Esophagus (tissue), 2 donors: Measurements from ENCODE around the gene GNPTAB. TPM values are rescaled to one million over a fixed set of nuclear protein-coding genes. Genes with fewer than 3 reads are reported as not detected.
"Not testable (repeated sequence)": the region's sequence is repeated elsewhere in the genome, so short reads cannot be mapped to it uniquely, and the experiment has no call there.

Source experiments
- H3K27ac ChIP-seq, 2 donors: one replicate each; pipeline ENCODE4 v1.5.1; 2013; ENCODE audit warnings: low read depth in 2 of 2, mild to moderate bottlenecking in 2 of 2, inconsistent platforms in 1 of 2, low read length in 1 of 2, moderate library complexity in 1 of 2
- H3K27me3 ChIP-seq, 2 donors: one replicate each; pipeline ENCODE4 v1.6.1; 2013; ENCODE audit warnings: low read length in 2 of 2, control low read depth in 1 of 2, mild to moderate bottlenecking in 1 of 2; ENCODE audit not compliant: insufficient read depth in 2 of 2, control insufficient read depth in 1 of 2
- H3K36me3 ChIP-seq, 2 donors: one replicate each; pipeline ENCODE4 v1.6.1; 2013; ENCODE audit warnings: low read length in 1 of 2; ENCODE audit not compliant: control insufficient read depth in 2 of 2, insufficient read depth in 2 of 2
- H3K4me1 ChIP-seq, 2 donors: one replicate each; pipeline ENCODE4 v1.6.1; 2013; ENCODE audit warnings: low read length in 1 of 2; ENCODE audit not compliant: control insufficient read depth in 2 of 2, insufficient read depth in 2 of 2
- H3K4me3 ChIP-seq, 2 donors: one replicate each; pipeline ENCODE4 v1.5.1; 2013; ENCODE audit warnings: low read length in 2 of 2, mild to moderate bottlenecking in 2 of 2, low read depth in 1 of 2, moderate library complexity in 1 of 2
- H3K9me3 ChIP-seq, 2 donors: one replicate each; pipeline ENCODE4 v1.6.1; 2013; ENCODE audit warnings: mild to moderate bottlenecking in 2 of 2, low read depth in 1 of 2, low read length in 1 of 2, moderate library complexity in 1 of 2; ENCODE audit not compliant: control insufficient read depth in 2 of 2, insufficient read depth in 1 of 2
- WGBS, 2 donors: extraction: QIAGEN DNeasy Blood & Tissue Kit; methylation state at CpG; one replicate each; pipeline ENCODE4 v1.1.7; 2013; 5-methylcytosine and 5-hydroxymethylcytosine counted together
- polyA plus RNA-seq, 2 donors: library from polyadenylated mRNA; stranded (reverse); fragments of 200-250 nt; gene quantifications; one replicate each; pipeline ENCODE4 v1.2.3, GENCODE V29; 2013
- donor health status: healthy with polysubstance abuse.
- donor health status: Bipolar disorder and iron deficiency.

GNPTAB gene
- polyA plus RNA-seq, 2 donors: 9.7 to 11.3 TPM

DNA sequence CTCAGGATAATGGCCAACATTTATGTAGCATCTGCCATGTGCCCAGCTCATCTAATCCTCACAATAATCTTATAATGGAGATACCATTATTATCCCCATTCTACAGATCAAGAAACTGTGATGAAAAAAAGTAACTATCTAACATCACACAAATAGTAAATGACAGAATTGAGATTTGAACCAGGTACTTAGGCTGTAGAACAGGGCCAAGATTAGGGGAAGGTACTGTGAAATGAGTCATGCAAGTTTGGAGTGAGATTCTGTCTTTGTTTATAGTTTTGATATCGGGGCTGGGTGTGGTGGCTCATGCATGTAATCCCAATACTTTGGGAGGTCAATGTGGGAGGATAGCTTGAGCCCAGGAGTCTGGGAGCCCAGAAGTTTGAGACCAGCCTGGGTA is 1.3 kb upstream of the GNPTAB start:
- Histone ChIP-seq H3K4me3 (no peak overlapping the region), H3K4me1 (peaks cover 0 to 2% of the 10 kb centered on the region in 2 donors), H3K27me3 (no peaks in the 10 kb centered on the region), H3K27ac (no peak overlapping the region), H3K36me3 (no peaks in the 10 kb centered on the region), H3K9me3 (no peaks in the 10 kb centered on the region)
- WGBS, 2 donors: 29 to 50% methylated on average over 1 of the region's 1 CpG

DNA sequence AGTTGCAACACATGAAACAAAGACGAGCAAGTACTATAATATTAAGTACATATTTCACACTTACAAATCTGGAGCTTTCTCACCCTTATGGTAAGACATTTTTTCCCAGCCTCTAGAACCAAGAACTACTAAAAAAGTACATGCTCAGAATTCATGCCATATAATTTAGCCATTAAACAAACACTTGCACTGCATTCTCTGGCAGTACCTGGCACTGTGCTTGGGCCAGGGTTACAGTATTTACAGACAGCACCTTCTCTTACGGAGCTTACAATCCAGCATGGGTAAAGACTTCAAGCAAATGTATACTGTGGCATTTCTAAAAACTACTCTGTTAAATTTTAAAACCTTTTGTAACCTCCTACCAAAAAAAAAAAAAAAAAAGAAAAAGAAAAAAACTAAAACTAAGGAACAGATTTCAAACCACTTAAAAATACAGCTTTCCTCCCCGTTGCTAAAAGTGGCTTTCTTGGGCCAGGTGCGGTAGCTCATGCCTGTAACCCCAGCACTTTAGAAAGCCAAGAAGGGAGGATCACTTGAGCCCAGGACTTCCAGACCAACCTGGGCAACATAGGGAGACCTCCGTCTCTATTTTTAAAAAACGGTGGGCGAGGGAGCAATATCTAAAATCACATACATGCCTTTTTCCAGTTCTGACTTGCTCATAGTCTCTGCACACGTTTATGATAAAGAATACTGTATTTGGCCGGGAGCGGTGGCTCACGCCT is 956 bp downstream of the GNPTAB start:
- no peaks in the 10 kb centered on the region for H3K27me3 ChIP-seq
- H3K9me3 ChIP-seq: no peaks in the 10 kb centered on the region
- peak overlapping the region; percentile 86 to 92 for H3K4me3 ChIP-seq
- H3K4me1 ChIP-seq: peaks cover 0 to 4% of the 10 kb centered on the region in 2 donors
- peak overlapping the region; percentile 77 to 89 for H3K27ac ChIP-seq
- WGBS, 2 donors: 6 to 8% methylated on average over 11 of the region's 11 CpGs
- H3K36me3 ChIP-seq: no peaks in the 10 kb centered on the region

DNA sequence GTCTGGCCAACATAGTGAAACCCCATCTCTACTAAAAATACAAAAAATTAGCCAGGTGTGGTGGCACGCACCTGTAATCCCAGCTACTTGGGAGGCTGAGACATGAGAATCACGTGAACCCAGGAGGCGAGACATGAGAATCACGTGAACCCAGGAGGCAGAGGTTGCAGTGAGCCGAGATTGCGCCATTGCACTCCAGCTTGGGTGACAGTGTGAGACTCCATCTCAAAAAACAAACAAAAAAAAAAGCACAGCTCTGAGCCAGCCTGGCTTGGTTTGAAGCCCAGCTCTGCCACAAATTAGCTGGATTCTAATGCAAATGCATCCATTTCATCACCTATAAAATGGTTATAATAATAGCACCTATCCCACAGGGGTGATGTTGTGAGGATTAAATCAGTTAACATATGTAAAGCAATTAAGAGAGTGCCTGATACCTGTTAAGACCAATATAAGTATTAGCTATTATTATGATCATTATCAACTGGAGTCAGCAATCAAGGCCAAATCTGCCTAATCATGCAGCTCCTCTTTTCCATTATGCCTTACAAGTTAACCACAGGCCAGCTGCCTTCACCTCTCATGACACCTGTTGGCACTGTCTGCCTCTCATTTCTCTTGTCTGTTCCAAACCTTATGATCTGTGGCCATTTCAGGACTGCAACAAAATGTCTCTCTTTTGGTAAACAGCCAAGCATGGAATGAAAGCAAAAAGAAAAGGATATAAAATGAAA is 2.1 kb downstream of the GNPTAB start:
- no peaks in the 10 kb centered on the region for H3K36me3 ChIP-seq
- H3K27ac ChIP-seq: peak overlapping the region in 1 of 2 donors; percentile 63
- H3K9me3 ChIP-seq: no peaks in the 10 kb centered on the region
- H3K4me1 ChIP-seq: peaks cover 3 to 8% of the 10 kb centered on the region in 2 donors
- H3K4me3 ChIP-seq: no peak overlapping the region
- no peaks in the 10 kb centered on the region for H3K27me3 ChIP-seq
- WGBS, 2 donors: 94 to 96% methylated on average over 6 of the region's 6 CpGs

DNA sequence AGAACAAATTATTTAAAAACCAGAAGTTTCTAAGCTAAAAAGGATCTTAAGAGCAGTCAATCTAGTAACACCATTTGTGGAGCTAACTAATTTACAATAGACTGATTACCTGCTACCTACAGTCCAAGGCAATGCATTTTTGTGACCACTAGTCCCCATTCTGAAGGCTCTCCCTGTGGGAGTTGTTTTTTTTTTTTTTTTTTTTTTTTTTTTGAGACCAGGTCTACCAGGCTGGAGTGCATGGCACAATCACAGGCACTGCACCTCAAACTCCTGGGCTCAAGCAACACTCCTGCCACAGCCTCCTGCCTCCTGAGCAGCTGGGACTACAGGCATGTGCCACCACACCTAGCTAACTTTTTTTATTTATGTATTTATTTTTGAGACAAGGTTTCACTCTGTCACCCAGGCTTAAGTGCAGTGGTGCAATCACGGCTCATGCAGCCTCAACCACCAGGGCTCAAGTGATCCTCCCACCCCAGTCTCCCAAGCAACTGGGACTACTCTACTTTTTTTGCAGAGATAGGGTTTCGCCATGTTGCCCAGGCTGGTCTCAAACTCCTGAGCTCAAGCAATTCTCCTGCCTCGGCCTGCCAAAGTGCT is 3.9 kb downstream of the GNPTAB start:
- Histone ChIP-seq H3K27me3 (no peaks in the 10 kb centered on the region), H3K4me3 (no peak overlapping the region), H3K9me3 (no peaks in the 10 kb centered on the region), H3K4me1 (peaks cover 3 to 8% of the 10 kb centered on the region in 2 donors), H3K36me3 (no peaks in the 10 kb centered on the region), H3K27ac (peak overlapping the region in 1 of 2 donors; percentile 33)
- WGBS, 2 donors: 71 to 76% methylated on average over 3 of the region's 3 CpGs

DNA sequence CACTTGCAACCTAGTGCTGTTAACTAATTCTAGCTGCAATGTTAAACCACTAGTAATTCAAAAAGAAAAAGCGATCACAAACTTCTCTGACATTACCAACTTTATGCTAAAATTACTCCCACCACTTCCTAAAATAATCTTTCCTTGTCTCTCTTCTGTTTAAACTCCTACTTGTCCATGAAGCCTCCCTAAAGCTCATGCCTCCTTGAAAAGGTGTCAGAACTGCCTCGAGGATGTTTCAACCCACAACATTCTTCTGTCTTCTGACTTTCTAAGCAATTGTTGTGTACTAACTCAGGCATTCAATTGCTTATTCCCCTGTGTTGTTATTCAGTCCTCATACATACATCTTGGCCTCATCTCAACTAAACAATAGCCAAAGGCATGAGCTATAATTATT is 5.9 kb downstream of the GNPTAB start:
- H3K4me1 ChIP-seq: peaks cover 3 to 8% of the 10 kb centered on the region in 2 donors
- WGBS, 2 donors: 61 to 62% methylated on average over 2 of the region's 2 CpGs

DNA sequence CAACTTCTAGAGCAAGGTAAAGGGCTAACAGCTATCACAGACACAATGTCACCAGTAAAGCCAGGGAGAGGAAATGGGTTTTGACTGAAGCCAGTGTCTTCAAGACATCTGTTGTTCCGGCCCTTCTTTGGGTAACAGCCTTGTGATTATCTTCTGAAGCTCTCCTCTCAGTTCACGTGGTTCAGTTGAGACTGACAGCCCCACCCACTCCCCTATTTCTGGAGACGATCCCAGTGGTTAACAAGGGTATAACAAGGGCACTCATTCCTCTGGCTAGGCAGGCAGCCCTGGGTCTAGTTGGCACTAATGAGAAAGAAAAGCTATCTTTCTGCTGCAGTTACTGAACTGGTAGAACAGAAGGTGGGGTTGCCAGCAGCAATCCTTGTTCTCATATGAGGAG is 6.9 kb downstream of the GNPTAB start:
- H3K4me3 ChIP-seq: no peak overlapping the region
- no peaks in the 10 kb centered on the region for H3K36me3 ChIP-seq
- no peaks in the 10 kb centered on the region for H3K27me3 ChIP-seq
- peak overlapping the region in 1 of 2 donors; percentile 68 for H3K27ac ChIP-seq
- WGBS, 2 donors: 10 to 14% methylated on average over 3 of the region's 3 CpGs
- peaks cover 3 to 8% of the 10 kb centered on the region in 2 donors for H3K4me1 ChIP-seq
- H3K9me3 ChIP-seq: no peaks in the 10 kb centered on the region

More for the DNA sequence above, 5.9 kb downstream of the GNPTAB start:
- no peak overlapping the region for H3K4me3 ChIP-seq
- H3K27me3 ChIP-seq: no peaks in the 10 kb centered on the region
- H3K36me3 ChIP-seq: no peaks in the 10 kb centered on the region
- no peak overlapping the region for H3K27ac ChIP-seq
- H3K9me3 ChIP-seq: no peaks in the 10 kb centered on the region

DNA sequence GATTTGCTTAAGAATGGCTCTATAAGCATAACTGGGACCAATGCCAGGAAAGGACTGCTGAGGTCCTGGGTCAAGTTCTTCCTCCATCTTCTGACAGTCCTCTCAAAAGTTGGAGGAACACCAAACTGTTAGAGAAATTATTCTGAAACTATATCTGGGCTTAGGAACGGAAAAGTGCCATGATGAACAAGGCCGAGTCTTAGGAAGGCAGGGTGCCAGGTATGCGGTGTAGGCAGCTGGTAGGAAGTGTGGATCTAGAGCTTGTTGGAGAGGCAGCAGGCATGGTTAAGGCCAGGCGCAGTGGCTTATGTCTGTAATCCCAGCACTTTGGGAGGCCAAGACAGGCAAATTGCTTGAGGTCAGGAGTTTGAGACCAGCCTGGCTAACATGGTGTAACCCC is 7.7 kb downstream of the GNPTAB start:
- H3K27ac ChIP-seq: no peak overlapping the region
- WGBS, 2 donors: 86 to 91% methylated on average over 4 of the region's 4 CpGs
- H3K4me1 ChIP-seq: peaks cover 3 to 8% of the 10 kb centered on the region in 2 donors
- no peaks in the 10 kb centered on the region for H3K36me3 ChIP-seq
- no peak overlapping the region for H3K4me3 ChIP-seq
- H3K9me3 ChIP-seq: no peaks in the 10 kb centered on the region
- H3K27me3 ChIP-seq: no peaks in the 10 kb centered on the region

DNA sequence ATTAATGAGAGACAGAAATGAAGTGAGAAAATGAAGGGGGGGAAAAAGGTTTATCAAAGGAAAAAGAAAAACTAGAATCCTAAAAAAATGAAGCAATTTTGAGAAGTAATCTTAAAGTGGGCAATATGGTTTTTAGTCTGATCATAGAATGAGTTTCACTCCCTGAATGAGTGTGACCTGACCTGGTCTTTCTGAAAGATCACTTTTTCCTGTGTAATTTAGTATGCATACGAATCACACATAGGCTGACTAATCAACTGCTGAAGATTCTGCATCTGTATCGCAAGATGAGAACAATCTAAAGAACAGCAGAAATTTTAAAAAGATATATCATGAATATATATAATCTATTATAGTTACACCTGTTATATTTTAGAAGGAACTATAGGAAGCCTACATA is 11.3 kb downstream of the GNPTAB start:
- WGBS, 2 donors: 82 to 88% methylated on average over 2 of the region's 2 CpGs
- no peaks in the 10 kb centered on the region for H3K36me3 ChIP-seq
- H3K27me3 ChIP-seq: no peaks in the 10 kb centered on the region
- no peak overlapping the region for H3K4me3 ChIP-seq
- peaks cover 3 to 4% of the 10 kb centered on the region in 2 donors for H3K4me1 ChIP-seq
- no peak overlapping the region for H3K27ac ChIP-seq
- no peaks in the 10 kb centered on the region for H3K9me3 ChIP-seq

DNA sequence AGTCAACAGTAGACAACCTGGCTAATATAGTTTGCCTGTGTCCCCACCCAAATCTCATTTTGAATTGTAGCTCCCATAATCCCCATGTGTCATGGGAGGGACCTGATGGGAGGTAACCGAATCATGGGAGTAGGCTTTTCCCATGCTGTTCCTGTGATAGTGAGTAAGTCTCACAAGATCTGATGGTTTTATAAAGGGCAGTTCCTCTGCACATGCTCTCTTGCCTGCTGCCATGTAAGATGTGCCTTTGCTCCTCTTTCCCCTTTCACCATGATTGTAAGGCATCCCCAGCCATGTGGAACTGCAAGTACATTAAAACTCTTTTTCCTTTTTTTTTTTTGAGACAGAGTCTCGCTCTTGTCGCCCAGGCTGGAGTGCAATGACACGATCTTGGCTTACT is 12.1 kb downstream of the GNPTAB start:
- H3K9me3 ChIP-seq, H3K36me3 ChIP-seq, H3K27me3 ChIP-seq, H3K4me3 ChIP-seq, H3K27ac ChIP-seq, H3K4me1 ChIP-seq: not testable (repeated sequence)
- 96% methylated on average over 4 of the region's 4 CpGs for WGBS, 2 donors
